ENCODE measurements around the gene SLC1A5.

Gene SLC1A5

GRCh38 chr19:46741447-46741846, 46.9 kb downstream of the SLC1A5 start:
- DNase-seq: no peak

- DNase-seq: no peak
These were observed 49.1 kb downstream of the SLC1A5 start for GRCh38 chr19:46739290-46739771.

GRCh38 chr19:46737761-46738171, 50.6 kb downstream of the SLC1A5 start:
- DNase-seq: no peak

GRCh38 chr19:46737298-46737654, 51.1 kb downstream of the SLC1A5 start:
- DNase-seq: no peak

GRCh38 chr19:46736531-46737297, 51.7 kb downstream of the SLC1A5 start:
- DNase-seq: no peak

- no peak for DNase-seq
These were observed 54.6 kb downstream of the SLC1A5 start for GRCh38 chr19:46733690-46734292.

GRCh38 chr19:46732966-46733689, 55.3 kb downstream of the SLC1A5 start:
- DNase-seq: no peak

GRCh38 chr19:46732172-46732938, 56.0 kb downstream of the SLC1A5 start:
- no peak for DNase-seq

GRCh38 chr19:46731584-46731983, 56.8 kb downstream of the SLC1A5 start:
- DNase-seq: no peak

- DNase-seq: no peak
These were observed 57.3 kb downstream of the SLC1A5 start for GRCh38 chr19:46731007-46731501.

- no peak for DNase-seq
These were observed 57.8 kb downstream of the SLC1A5 start for GRCh38 chr19:46730595-46730994.

- no peak for DNase-seq
These were observed 58.2 kb downstream of the SLC1A5 start for GRCh38 chr19:46730187-46730586.

- DNase-seq: no peak
These were observed 58.7 kb downstream of the SLC1A5 start for GRCh38 chr19:46729696-46730095.

GRCh38 chr19:46728693-46729339, 59.6 kb downstream of the SLC1A5 start:
- peak in 1 of 2 experiments; percentile 70 for DNase-seq

- DNase-seq: no peak
These were observed 60.2 kb downstream of the SLC1A5 start for GRCh38 chr19:46728208-46728607.

- no peak for DNase-seq
These were observed 60.6 kb downstream of the SLC1A5 start for GRCh38 chr19:46727757-46728156.

- no peak for DNase-seq
These were observed 61.4 kb downstream of the SLC1A5 start for GRCh38 chr19:46726971-46727501.

- DNase-seq: no peak
These were observed 61.8 kb downstream of the SLC1A5 start for GRCh38 chr19:46726551-46726950.

- DNase-seq: no peak
These were observed 62.5 kb downstream of the SLC1A5 start for GRCh38 chr19:46725859-46726393.

GRCh38 chr19:46725036-46725820, 63.2 kb downstream of the SLC1A5 start:
- DNase-seq: no peak
